Ascending aorta (tissue), 2 donors: Measurements from ENCODE around the gene NUP50. TPM values are rescaled to one million over a fixed set of nuclear protein-coding genes. Genes with fewer than 3 reads are reported as not detected.

Experiments used
- DNase-seq, 2 donors: peaks; one replicate each; pipeline ENCODE4 v3.0.0-alpha.2; 2019; ENCODE audit warnings: low spot score in 2 of 2
- H3K27ac ChIP-seq, 2 donors: fragments of 200-600 bp; sonication (generic); one replicate each; pipeline ENCODE4 v1.5.1; 2016 to 2017; ENCODE audit warnings: mild to moderate bottlenecking in 1 of 2
- H3K27me3 ChIP-seq: fragments of 200-600 bp; sonication (generic); one replicate; pipeline ENCODE4 v1.5.1; 2017
- H3K36me3 ChIP-seq, 2 donors: fragments of 200-600 bp; sonication (generic); one replicate each; pipeline ENCODE4 v1.5.1; 2016
- H3K4me1 ChIP-seq, 2 donors: fragments of 200-600 bp; sonication (generic); one replicate each; pipeline ENCODE4 v1.5.1; 2016 to 2017; ENCODE audit warnings: mild to moderate bottlenecking in 1 of 2
- H3K4me3 ChIP-seq, 2 donors: fragments of 200-600 bp; sonication (generic); one replicate each; pipeline ENCODE4 v1.5.1; 2016 to 2017; ENCODE audit warnings: mild to moderate bottlenecking in 1 of 2
- H3K9me3 ChIP-seq, 2 donors: fragments of 200-600 bp; sonication (generic); one replicate each; pipeline ENCODE4 v1.5.1; 2016
- CTCF ChIP-seq, 3 experiments: fragments of 200-600 bp in 2 of 3; fragments of 450-650 bp in 1 of 3; sonication (generic) in 2 of 3; IDR thresholded peaks; one replicate each; pipeline ENCODE4 v1.5.1; 2016 to 2019; ENCODE audit warnings: antibody characterized with exemption in 3 of 3, mild to moderate bottlenecking in 1 of 3, moderate library complexity in 1 of 3
- intact Hi-C: fragments of 100-400 bp; cut with DNase I; formaldehyde crosslinking; loops from one replicate; pipeline ENCODE4 v1.15.1; 2023
- total RNA-seq: library from RNA; depleted of rRNA; stranded (reverse); fragments of >200 nt; gene quantifications from one replicate; pipeline ENCODE4 v1.1.0, GENCODE V29; 2016

The NUP50 gene
- total RNA-seq, 1 donor from 2014 or later = 75.8 TPM

- H3K4me1 ChIP-seq = peaks cover 5 to 10% of the 10 kb centered on the region in 2 donors
- DNase-seq = no peak
- TF ChIP-seq CTCF (IDR thresholded peaks at IDR 0.05) = no peak
- no peaks in the 10 kb centered on the region for H3K9me3 ChIP-seq
- no peaks in the 10 kb centered on the region for H3K27me3 ChIP-seq
- no peak overlapping the region for H3K27ac ChIP-seq
- no peaks in the 10 kb centered on the region for H3K36me3 ChIP-seq
- no peak overlapping the region for H3K4me3 ChIP-seq
- intact Hi-C loops = no loop called here
Observed at GRCh38 chr22:45223304-45224117, 59.8 kb downstream of the NUP50 start.

- no peak overlapping the region for H3K27ac ChIP-seq
- no peaks in the 10 kb centered on the region for H3K36me3 ChIP-seq
- TF ChIP-seq CTCF (IDR thresholded peaks at IDR 0.05) = no peak
- H3K9me3 ChIP-seq = no peaks in the 10 kb centered on the region
- intact Hi-C loops = no loop called here
- H3K4me3 ChIP-seq = no peak overlapping the region
- no peak for DNase-seq
- H3K4me1 ChIP-seq = peaks cover 5 to 10% of the 10 kb centered on the region in 2 donors
- no peaks in the 10 kb centered on the region for H3K27me3 ChIP-seq
Observed at GRCh38 chr22:45224331-45224730, 60.6 kb downstream of the NUP50 start.

GRCh38 chr22:45224988-45225731 is 61.4 kb downstream of the NUP50 start:
- H3K4me3 ChIP-seq = no peak overlapping the region
- DNase-seq = no peak

GRCh38 chr22:45225732-45226502 is 62.2 kb downstream of the NUP50 start:
- intact Hi-C loops = no loop called here
- H3K4me1 ChIP-seq = peaks cover 5 to 10% of the 10 kb centered on the region in 2 donors
- no peaks in the 10 kb centered on the region for H3K27me3 ChIP-seq
- H3K27ac ChIP-seq = peak overlapping the region; percentile 27 to 35
- peak in 1 of 2 donors; percentile 69 for DNase-seq
- TF ChIP-seq CTCF (IDR thresholded peaks at IDR 0.05) = no peak
- no peaks in the 10 kb centered on the region for H3K9me3 ChIP-seq
- no peak overlapping the region for H3K4me3 ChIP-seq
- H3K36me3 ChIP-seq = no peaks in the 10 kb centered on the region

More at GRCh38 chr22:45224988-45225731, 61.4 kb downstream of the NUP50 start:
- Histone ChIP-seq H3K9me3 (no peaks in the 10 kb centered on the region), H3K4me1 (peaks cover 5 to 10% of the 10 kb centered on the region in 2 donors), H3K27ac (peak overlapping the region; percentile 27 to 35), H3K27me3 (no peaks in the 10 kb centered on the region), H3K36me3 (no peaks in the 10 kb centered on the region)
- intact Hi-C loops = no loop called here
- no peak for TF ChIP-seq CTCF (IDR thresholded peaks at IDR 0.05)

GRCh38 chr22:45226503-45227186 is 62.9 kb downstream of the NUP50 start:
- no peak for TF ChIP-seq CTCF (IDR thresholded peaks at IDR 0.05)
- DNase-seq = no peak
- peak overlapping the region; percentile 27 to 35 for H3K27ac ChIP-seq
- intact Hi-C loops = no loop called here
- no peaks in the 10 kb centered on the region for H3K27me3 ChIP-seq
- H3K4me1 ChIP-seq = peaks cover 5 to 6% of the 10 kb centered on the region in 2 donors
- no peaks in the 10 kb centered on the region for H3K36me3 ChIP-seq
- no peak overlapping the region for H3K4me3 ChIP-seq
- no peaks in the 10 kb centered on the region for H3K9me3 ChIP-seq
